ENCODE measurements around the gene MSI2.
A peak's percentile ranks its signal among the peaks of the same experiment; 100 is the strongest.

Gene MSI2

DNA sequence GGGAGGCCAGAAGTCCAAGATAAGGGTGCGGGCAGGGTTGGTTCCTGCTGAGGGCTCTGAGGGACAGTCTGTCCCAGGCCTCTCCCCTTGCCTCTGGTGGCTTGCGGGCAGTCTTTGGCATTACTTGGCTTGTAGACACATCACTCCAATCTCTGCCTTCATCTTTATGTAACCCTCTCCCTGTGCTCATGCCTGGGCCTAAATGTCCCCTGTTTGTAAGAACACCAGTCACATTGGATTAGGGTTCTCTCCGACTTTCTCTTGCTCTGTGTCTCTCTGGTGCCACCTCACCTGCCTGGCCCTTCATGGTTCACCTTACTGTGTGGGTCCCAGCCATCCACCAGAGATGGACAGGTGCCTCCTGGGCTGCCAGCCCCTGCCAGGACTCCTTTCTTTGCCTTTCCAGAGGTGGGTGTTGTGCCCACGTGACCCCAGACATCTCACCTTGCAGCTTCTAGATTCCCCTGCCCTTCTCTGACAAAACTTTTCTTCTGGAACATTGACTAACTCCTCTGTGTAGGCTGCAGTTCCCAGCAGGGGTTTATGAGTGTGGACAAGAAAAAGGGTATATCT, 205.8 kb downstream of the MSI2 start:
- ATAC-seq: no peak

DNA sequence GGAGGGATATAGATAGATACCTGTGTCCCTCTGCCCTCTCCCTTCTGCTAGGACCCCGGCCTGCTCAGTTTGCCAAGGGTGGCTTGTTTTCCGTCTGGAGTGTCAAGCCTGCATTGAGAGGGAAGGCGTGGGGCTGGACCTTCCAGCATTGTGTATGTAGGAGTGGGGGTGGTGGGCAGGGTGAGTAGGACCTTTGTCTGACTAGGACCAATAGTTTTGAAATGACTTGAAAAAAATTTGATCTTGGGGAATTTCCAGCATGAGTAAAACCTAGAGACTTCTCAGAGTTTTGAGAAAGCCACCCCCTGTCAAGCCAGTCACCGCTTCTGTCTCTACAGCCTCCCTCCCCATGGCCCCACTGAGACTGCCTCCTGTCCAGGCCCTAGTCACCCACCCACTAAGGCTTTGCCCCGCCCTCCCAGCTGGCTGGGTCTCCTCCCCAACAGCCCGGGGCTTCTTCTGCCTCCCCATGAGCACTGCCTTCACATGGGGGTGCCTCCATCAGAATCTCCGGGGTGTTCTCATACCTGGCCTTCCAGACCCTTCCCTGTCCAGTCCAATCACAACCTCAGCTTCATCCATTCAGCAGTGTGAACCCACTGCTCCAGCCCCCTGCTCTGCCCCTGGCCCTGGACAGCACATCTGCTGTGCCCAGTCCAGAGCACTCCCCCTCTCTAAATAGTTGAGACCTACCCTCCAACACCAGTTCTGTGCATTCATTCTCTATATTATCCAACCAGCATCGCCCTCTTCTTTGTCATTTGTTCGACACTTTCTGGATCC, 207.0 kb downstream of the MSI2 start:
- ATAC-seq: peak; percentile 69
- TF ChIP-seq SNAI2 (CRISPR knock-in tag; IDR thresholded peaks at IDR 0.05) (no peak), TCF4 (CRISPR knock-in tag; IDR thresholded peaks at IDR 0.05; ENCODE audit: borderline replicate concordance) (no peak), ZFP3 (CRISPR knock-in tag; IDR thresholded peaks at IDR 0.05) (no peak), RARB (CRISPR knock-in tag; IDR thresholded peaks at IDR 0.05) (no peak), ESRRG (CRISPR knock-in tag; IDR thresholded peaks at IDR 0.05) (no peak), GLIS3 (CRISPR knock-in tag; IDR thresholded peaks at IDR 0.05) (no peak)

More for the DNA sequence above, 205.8 kb downstream of the MSI2 start:
- TF ChIP-seq ZFP30 (CRISPR knock-in tag; IDR thresholded peaks at IDR 0.05) (no peak), PPARA (CRISPR knock-in tag; IDR thresholded peaks at IDR 0.05; ENCODE audit: borderline replicate concordance) (no peak), ZNF565 (CRISPR knock-in tag; conservative IDR thresholded peaks at IDR 0.05; ENCODE audit: low read depth) (no peak), BACH2 (CRISPR knock-in tag; IDR thresholded peaks at IDR 0.05; ENCODE audit: borderline replicate concordance) (no peak), ARNTL (CRISPR knock-in tag; IDR thresholded peaks at IDR 0.05; ENCODE audit: borderline replicate concordance, low read depth) (no peak), ZNF70 (CRISPR knock-in tag; IDR thresholded peaks at IDR 0.05) (no peak), ZNF8 (CRISPR knock-in tag; IDR thresholded peaks at IDR 0.05) (no peak), ZFP3 (CRISPR knock-in tag; IDR thresholded peaks at IDR 0.05) (no peak), CSDC2 (CRISPR knock-in tag; IDR thresholded peaks at IDR 0.05) (no peak), OSR1 (CRISPR knock-in tag; IDR thresholded peaks at IDR 0.05) (no peak), TCF4 (CRISPR knock-in tag; IDR thresholded peaks at IDR 0.05; ENCODE audit: borderline replicate concordance) (no peak), ZC3H10 (CRISPR knock-in tag; IDR thresholded peaks at IDR 0.05) (no peak)

DNA sequence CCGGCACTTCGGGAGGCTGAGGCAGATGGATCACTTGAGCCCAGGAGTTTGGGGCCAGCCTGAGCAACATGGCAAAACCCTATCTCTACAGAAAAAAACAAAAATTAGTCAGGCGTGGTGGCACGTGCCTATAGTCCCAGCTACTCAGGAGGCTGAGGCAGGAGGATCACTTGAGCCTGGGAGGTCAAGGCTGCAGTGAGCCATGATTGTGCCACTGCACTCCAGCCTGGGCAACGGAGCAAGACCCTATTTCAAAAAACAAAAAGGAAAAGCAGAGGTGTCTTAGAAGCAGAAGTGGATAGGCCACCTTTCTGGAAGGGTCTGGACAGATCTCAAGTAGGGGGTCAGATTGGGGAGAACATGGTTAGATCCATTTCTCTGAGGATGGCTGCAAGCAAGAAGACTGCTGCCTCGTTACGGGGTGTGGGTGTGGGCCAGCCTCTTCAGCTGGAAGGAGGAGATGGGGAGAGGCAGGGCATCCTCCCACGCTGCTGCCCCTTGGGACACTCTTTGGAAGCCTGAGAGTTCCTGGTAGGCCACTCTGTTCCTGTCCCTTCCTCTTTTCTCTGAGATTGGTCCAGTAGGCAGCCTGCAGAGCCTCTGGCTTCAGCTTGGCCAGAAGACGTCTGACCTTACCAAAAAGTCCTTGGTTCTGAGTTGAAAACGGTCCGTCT, 208.0 kb downstream of the MSI2 start:
- TF ChIP-seq, protein P1, sequence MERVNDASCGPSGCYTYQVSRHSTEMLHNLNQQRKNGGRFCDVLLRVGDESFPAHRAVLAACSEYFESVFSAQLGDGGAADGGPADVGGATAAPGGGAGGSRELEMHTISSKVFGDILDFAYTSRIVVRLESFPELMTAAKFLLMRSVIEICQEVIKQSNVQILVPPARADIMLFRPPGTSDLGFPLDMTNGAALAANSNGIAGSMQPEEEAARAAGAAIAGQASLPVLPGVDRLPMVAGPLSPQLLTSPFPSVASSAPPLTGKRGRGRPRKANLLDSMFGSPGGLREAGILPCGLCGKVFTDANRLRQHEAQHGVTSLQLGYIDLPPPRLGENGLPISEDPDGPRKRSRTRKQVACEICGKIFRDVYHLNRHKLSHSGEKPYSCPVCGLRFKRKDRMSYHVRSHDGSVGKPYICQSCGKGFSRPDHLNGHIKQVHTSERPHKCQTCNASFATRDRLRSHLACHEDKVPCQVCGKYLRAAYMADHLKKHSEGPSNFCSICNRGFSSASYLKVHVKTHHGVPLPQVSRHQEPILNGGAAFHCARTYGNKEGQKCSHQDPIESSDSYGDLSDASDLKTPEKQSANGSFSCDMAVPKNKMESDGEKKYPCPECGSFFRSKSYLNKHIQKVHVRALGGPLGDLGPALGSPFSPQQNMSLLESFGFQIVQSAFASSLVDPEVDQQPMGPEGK (CRISPR knock-in tag; IDR thresholded peaks at IDR 0.05; ENCODE audit: borderline replicate concordance): no peak
- TF ChIP-seq GLIS3 (CRISPR knock-in tag; IDR thresholded peaks at IDR 0.05) (no peak), ISL1 (CRISPR knock-in tag; IDR thresholded peaks at IDR 0.05) (no peak), ESRRG (CRISPR knock-in tag; IDR thresholded peaks at IDR 0.05) (no peak), PPARA (CRISPR knock-in tag; IDR thresholded peaks at IDR 0.05; ENCODE audit: borderline replicate concordance) (no peak), TCF4 (CRISPR knock-in tag; IDR thresholded peaks at IDR 0.05; ENCODE audit: borderline replicate concordance) (no peak), TOX (CRISPR knock-in tag; IDR thresholded peaks at IDR 0.05; ENCODE audit: borderline replicate concordance) (no peak), ZNF8 (CRISPR knock-in tag; IDR thresholded peaks at IDR 0.05) (no peak), ZFP3 (CRISPR knock-in tag; IDR thresholded peaks at IDR 0.05) (no peak), ARNTL (CRISPR knock-in tag; IDR thresholded peaks at IDR 0.05; ENCODE audit: borderline replicate concordance, low read depth) (no peak), BACH2 (CRISPR knock-in tag; IDR thresholded peaks at IDR 0.05; ENCODE audit: borderline replicate concordance) (no peak), ZFP30 (CRISPR knock-in tag; IDR thresholded peaks at IDR 0.05) (no peak), ZC3H10 (CRISPR knock-in tag; IDR thresholded peaks at IDR 0.05) (no peak)
- TF ChIP-seq, protein P2, sequence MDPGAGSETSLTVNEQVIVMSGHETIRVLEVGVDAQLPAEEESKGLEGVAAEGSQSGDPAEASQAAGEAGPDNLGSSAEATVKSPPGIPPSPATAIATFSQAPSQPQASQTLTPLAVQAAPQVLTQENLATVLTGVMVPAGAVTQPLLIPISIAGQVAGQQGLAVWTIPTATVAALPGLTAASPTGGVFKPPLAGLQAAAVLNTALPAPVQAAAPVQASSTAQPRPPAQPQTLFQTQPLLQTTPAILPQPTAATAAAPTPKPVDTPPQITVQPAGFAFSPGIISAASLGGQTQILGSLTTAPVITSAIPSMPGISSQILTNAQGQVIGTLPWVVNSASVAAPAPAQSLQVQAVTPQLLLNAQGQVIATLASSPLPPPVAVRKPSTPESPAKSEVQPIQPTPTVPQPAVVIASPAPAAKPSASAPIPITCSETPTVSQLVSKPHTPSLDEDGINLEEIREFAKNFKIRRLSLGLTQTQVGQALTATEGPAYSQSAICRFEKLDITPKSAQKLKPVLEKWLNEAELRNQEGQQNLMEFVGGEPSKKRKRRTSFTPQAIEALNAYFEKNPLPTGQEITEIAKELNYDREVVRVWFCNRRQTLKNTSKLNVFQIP (CRISPR knock-in tag; IDR thresholded peaks at IDR 0.05; ENCODE audit: borderline replicate concordance, low read depth): no peak
- no peak for ATAC-seq

DNA sequence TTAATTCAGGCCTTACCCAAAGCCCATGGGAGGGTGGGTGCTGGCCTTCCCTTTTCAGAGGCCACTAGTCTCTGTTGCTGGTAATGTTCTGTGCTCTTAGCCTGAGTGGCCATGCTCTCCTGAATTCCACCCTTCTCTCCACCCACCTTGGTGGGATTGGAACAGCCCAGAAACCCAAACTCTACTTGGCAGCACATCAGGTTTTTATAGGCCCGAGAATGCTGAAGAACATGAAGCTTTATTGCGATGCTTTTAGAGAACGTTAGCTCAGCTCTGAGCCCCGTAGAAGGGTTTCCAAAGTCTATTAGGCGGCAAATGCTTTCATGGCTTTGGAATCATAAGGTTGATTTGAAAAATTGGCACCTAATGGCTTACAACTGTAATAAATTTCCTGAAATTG, 209.3 kb downstream of the MSI2 start:
- ATAC-seq: no peak
- TF ChIP-seq, protein P2 (CRISPR knock-in tag; IDR thresholded peaks at IDR 0.05; ENCODE audit: borderline replicate concordance, low read depth): no peak
- TF ChIP-seq, protein P3, sequence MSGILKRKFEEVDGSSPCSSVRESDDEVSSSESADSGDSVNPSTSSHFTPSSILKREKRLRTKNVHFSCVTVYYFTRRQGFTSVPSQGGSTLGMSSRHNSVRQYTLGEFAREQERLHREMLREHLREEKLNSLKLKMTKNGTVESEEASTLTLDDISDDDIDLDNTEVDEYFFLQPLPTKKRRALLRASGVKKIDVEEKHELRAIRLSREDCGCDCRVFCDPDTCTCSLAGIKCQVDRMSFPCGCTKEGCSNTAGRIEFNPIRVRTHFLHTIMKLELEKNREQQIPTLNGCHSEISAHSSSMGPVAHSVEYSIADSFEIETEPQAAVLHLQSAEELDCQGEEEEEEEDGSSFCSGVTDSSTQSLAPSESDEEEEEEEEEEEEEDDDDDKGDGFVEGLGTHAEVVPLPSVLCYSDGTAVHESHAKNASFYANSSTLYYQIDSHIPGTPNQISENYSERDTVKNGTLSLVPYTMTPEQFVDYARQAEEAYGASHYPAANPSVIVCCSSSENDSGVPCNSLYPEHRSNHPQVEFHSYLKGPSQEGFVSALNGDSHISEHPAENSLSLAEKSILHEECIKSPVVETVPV (CRISPR knock-in tag; IDR thresholded peaks at IDR 0.05): no peak
- TF ChIP-seq ZFP3 (CRISPR knock-in tag; IDR thresholded peaks at IDR 0.05): no peak
- no peak for TF ChIP-seq SNAI2 (CRISPR knock-in tag; IDR thresholded peaks at IDR 0.05)
- no peak for TF ChIP-seq ZNF565 (CRISPR knock-in tag; conservative IDR thresholded peaks at IDR 0.05; ENCODE audit: low read depth)
- no peak for TF ChIP-seq RARB (CRISPR knock-in tag; IDR thresholded peaks at IDR 0.05)
- TF ChIP-seq ZC3H10 (CRISPR knock-in tag; IDR thresholded peaks at IDR 0.05): no peak
- TF ChIP-seq, protein P1 (CRISPR knock-in tag; IDR thresholded peaks at IDR 0.05; ENCODE audit: borderline replicate concordance): no peak
- TF ChIP-seq ZNF8 (CRISPR knock-in tag; IDR thresholded peaks at IDR 0.05): no peak
- no peak for TF ChIP-seq OSR1 (CRISPR knock-in tag; IDR thresholded peaks at IDR 0.05)
- no peak for TF ChIP-seq ZNF70 (CRISPR knock-in tag; IDR thresholded peaks at IDR 0.05)
- TF ChIP-seq ISL1 (CRISPR knock-in tag; IDR thresholded peaks at IDR 0.05): no peak
- no peak for TF ChIP-seq PPARA (CRISPR knock-in tag; IDR thresholded peaks at IDR 0.05; ENCODE audit: borderline replicate concordance)
